Activated CD4-positive, alpha-beta memory T cell treated with anti-CD3 and anti-CD28 coated beads, Interleukin-2, amount 10 ng/mL, durations not matched to agents 7 days and 5 days (primary cell): ENCODE data around the gene KIF13A. TPM values are rescaled to one million over a fixed set of nuclear protein-coding genes. Genes with fewer than 3 reads are reported as not detected.

Experiments used
- CTCF ChIA-PET: fragments of 350-600 bp; sonication (Branson Sonifier 250); formaldehyde crosslinking; loops from one replicate; lab custom pipeline; 2021; ENCODE audit warnings: antibody characterized with exemption, inconsistent platforms; lab: Charles Lee
- POLR2A ChIA-PET: fragments of 350-600 bp; sonication (Branson Sonifier 250); formaldehyde crosslinking; loops from one replicate; lab custom pipeline; 2021; ENCODE audit warnings: antibody characterized with exemption; lab: Charles Lee
- DNase-seq: peaks from one replicate; pipeline ENCODE4 v3.0.0-alpha.2; 2020
- H3K27ac Mint-ChIP-seq: one replicate; pipeline ENCODE4 v1.8.0; 2021; ENCODE audit warnings: mild to moderate bottlenecking, mixed read lengths
- H3K27me3 Mint-ChIP-seq: one replicate; pipeline ENCODE4 v1.8.0; 2021; ENCODE audit warnings: mixed read lengths
- H3K36me3 Mint-ChIP-seq: one replicate; pipeline ENCODE4 v1.8.0; 2021; ENCODE audit warnings: low read depth, mixed read lengths
- H3K4me1 Mint-ChIP-seq: one replicate; pipeline ENCODE4 v1.8.0; 2021; ENCODE audit warnings: mixed read lengths
- H3K4me3 Mint-ChIP-seq: one replicate; pipeline ENCODE4 v1.8.0; 2021; ENCODE audit warnings: mild to moderate bottlenecking, mixed read lengths
- H3K9me3 Mint-ChIP-seq: one replicate; pipeline ENCODE4 v1.8.0; 2021; ENCODE audit warnings: mixed read lengths
- total RNA-seq, 2 experiments: library from RNA; stranded (reverse); gene quantifications; one replicate each; pipeline ENCODE4 v1.2.3, GENCODE V29; 2021

KIF13A gene
- total RNA-seq, 2 experiments from 2014 or later, result not detected

GRCh38 chr6:17721671-17722070 lies 265.8 kb downstream of the KIF13A start:
- CTCF ChIA-PET, result interaction anchor here (0.9 kb wide), 1 partner anchor 20 kb away, joined by 5 read pairs; no protein-coding TSS in a partner anchor
- H3K27me3 Mint-ChIP-seq, result peaks cover 3% of the 10 kb centered on the region
- H3K4me1 Mint-ChIP-seq, result no peaks in the 10 kb centered on the region
- H3K4me3 Mint-ChIP-seq, result no peak overlapping the region
- H3K9me3 Mint-ChIP-seq, result no peaks in the 10 kb centered on the region
- H3K36me3 Mint-ChIP-seq, result no peaks in the 10 kb centered on the region
- H3K27ac Mint-ChIP-seq, result no peak overlapping the region
- POLR2A ChIA-PET, result no interaction called here
- no peak for DNase-seq

- no peak for DNase-seq
- H3K9me3 Mint-ChIP-seq, result no peaks in the 10 kb centered on the region
- peaks cover 11% of the 10 kb centered on the region for H3K4me1 Mint-ChIP-seq
- peaks cover 2% of the 10 kb centered on the region for H3K36me3 Mint-ChIP-seq
- POLR2A ChIA-PET, result no interaction called here
- H3K4me3 Mint-ChIP-seq, result no peak overlapping the region
- no peak overlapping the region for H3K27ac Mint-ChIP-seq
- CTCF ChIA-PET, result interaction anchor here (0.6 to 1.0 kb wide), 2 partner anchors 18 to 83 kb away, joined by 3 to 4 read pairs; no protein-coding TSS in a partner anchor
- peaks cover 3% of the 10 kb centered on the region for H3K27me3 Mint-ChIP-seq
These were observed 268.0 kb downstream of the KIF13A start for GRCh38 chr6:17719323-17720041.

- ChIA-PET POLR2A (interaction anchor here (0.6 to 2.7 kb wide), 2 partner anchors 10 to 14 kb away, joined by 3 to 34 read pairs; partner anchors contain the start of gene NUP153), CTCF (interaction anchor here (3.4 to 4.9 kb wide), 2 partner anchors 15 to 88 kb away, joined by 13 to 33 read pairs; no protein-coding TSS in a partner anchor)
- no peak overlapping the region for H3K4me3 Mint-ChIP-seq
- DNase-seq, result no peak
- no peaks in the 10 kb centered on the region for H3K9me3 Mint-ChIP-seq
- peaks cover 2% of the 10 kb centered on the region for H3K36me3 Mint-ChIP-seq
- peaks cover 23% of the 10 kb centered on the region for H3K4me1 Mint-ChIP-seq
- H3K27ac Mint-ChIP-seq, result no peak overlapping the region
- peaks cover 3% of the 10 kb centered on the region for H3K27me3 Mint-ChIP-seq
These were observed 271.2 kb downstream of the KIF13A start for GRCh38 chr6:17716221-17716620.

GRCh38 chr6:17714879-17715851 lies 272.3 kb downstream of the KIF13A start:
- H3K9me3 Mint-ChIP-seq, result no peaks in the 10 kb centered on the region
- H3K27me3 Mint-ChIP-seq, result peaks cover 3% of the 10 kb centered on the region
- peaks cover 23% of the 10 kb centered on the region for H3K4me1 Mint-ChIP-seq
- H3K27ac Mint-ChIP-seq, result peak overlapping the region; percentile 88
- ChIA-PET POLR2A (interaction anchor here (0.9 to 2.7 kb wide), 4 partner anchors 9 to 115 kb away, joined by 3 to 34 read pairs (median 12); partner anchors contain the start of genes FAM8A1 and NUP153), CTCF (interaction anchor here (0.7 to 4.9 kb wide), 7 partner anchors 8 to 410 kb away, joined by 3 to 33 read pairs (median 4); partner anchors contain the start of gene NUP153)
- peak; percentile 56 for DNase-seq
- H3K4me3 Mint-ChIP-seq, result peak overlapping the region; percentile 67
- peaks cover 2% of the 10 kb centered on the region for H3K36me3 Mint-ChIP-seq

- Mint-ChIP-seq H3K4me1 (peaks cover 23% of the 10 kb centered on the region), H3K27ac (peak overlapping the region; percentile 88), H3K4me3 (peak overlapping the region; percentile 11), H3K27me3 (peaks cover 1% of the 10 kb centered on the region), H3K36me3 (peaks cover 3% of the 10 kb centered on the region), H3K9me3 (no peaks in the 10 kb centered on the region)
- ChIA-PET POLR2A (interaction anchor here (0.9 to 2.7 kb wide), 4 partner anchors 8 to 114 kb away, joined by 3 to 34 read pairs (median 12); partner anchors contain the start of genes FAM8A1 and NUP153), CTCF (interaction anchor here (0.6 to 4.9 kb wide), 4 partner anchors 11 to 397 kb away, joined by 4 to 33 read pairs (median 9); no protein-coding TSS in a partner anchor)
- no peak for DNase-seq
These were observed 273.3 kb downstream of the KIF13A start for GRCh38 chr6:17714177-17714576.

- H3K27ac Mint-ChIP-seq, result no peak overlapping the region
- H3K4me1 Mint-ChIP-seq, result peaks cover 28% of the 10 kb centered on the region
- H3K4me3 Mint-ChIP-seq, result no peak overlapping the region
- H3K27me3 Mint-ChIP-seq, result no peaks in the 10 kb centered on the region
- ChIA-PET CTCF (interaction anchor here (0.7 to 4.9 kb wide), 2 partner anchors 12 to 91 kb away, joined by 3 to 33 read pairs; no protein-coding TSS in a partner anchor), POLR2A (no interaction called here)
- DNase-seq, result no peak
- peaks cover 13% of the 10 kb centered on the region for H3K36me3 Mint-ChIP-seq
- no peaks in the 10 kb centered on the region for H3K9me3 Mint-ChIP-seq
These were observed 274.9 kb downstream of the KIF13A start for GRCh38 chr6:17712576-17712975.

- ChIA-PET POLR2A (interaction anchor here (0.8 kb wide), 1 partner anchor 8 kb away, joined by 4 read pairs; no protein-coding TSS in a partner anchor), CTCF (interaction anchor here (0.6 to 0.9 kb wide), 2 partner anchors 8 to 93 kb away, joined by 3 to 4 read pairs; no protein-coding TSS in a partner anchor)
- Mint-ChIP-seq H3K4me1 (peaks cover 32% of the 10 kb centered on the region), H3K27me3 (no peaks in the 10 kb centered on the region), H3K27ac (no peak overlapping the region), H3K36me3 (peaks cover 25% of the 10 kb centered on the region), H3K4me3 (no peak overlapping the region), H3K9me3 (no peaks in the 10 kb centered on the region)
- no peak for DNase-seq
These were observed 277.1 kb downstream of the KIF13A start for GRCh38 chr6:17710331-17710730.

GRCh38 chr6:17709476-17709875 lies 278.0 kb downstream of the KIF13A start:
- peaks cover 23% of the 10 kb centered on the region for H3K36me3 Mint-ChIP-seq
- no peak overlapping the region for H3K4me3 Mint-ChIP-seq
- no peaks in the 10 kb centered on the region for H3K27me3 Mint-ChIP-seq
- ChIA-PET CTCF (interaction anchor here (0.9 kb wide), 1 partner anchor 7 kb away, joined by 4 read pairs; no protein-coding TSS in a partner anchor), POLR2A (no interaction called here)
- no peaks in the 10 kb centered on the region for H3K9me3 Mint-ChIP-seq
- peaks cover 26% of the 10 kb centered on the region for H3K4me1 Mint-ChIP-seq
- H3K27ac Mint-ChIP-seq, result no peak overlapping the region
- DNase-seq, result no peak

Other genes with a start within 250 kb of the KIF13A start
- gene NHLRC1, start 135.0 kb upstream of the KIF13A start, total RNA-seq, result under 1 TPM; 0.15 to 0.20 TPM
- gene TPMT, start 167.4 kb upstream of the KIF13A start, total RNA-seq, result 1 to 10 TPM; 6.7 to 6.8 TPM
- 10 to 100 TPM in 1 of 2 experiments, 1 to 10 TPM in 1; 9.1 to 10.8 TPM for gene KDM1B, start 167.8 kb upstream of the KIF13A start, total RNA-seq